ENCODE results near the gene KNCN.

The KNCN gene

GRCh38 chr1:46528297-46528955 is 23.0 kb downstream of the KNCN start:
- no peak for DNase-seq
- in situ Hi-C loops (cut with HindIII; ENCODE audit: low pct_ligation_motif_present, low sequenced_read_pairs) = no loop called here
- TF ChIP-seq CTCF (IDR thresholded peaks at IDR 0.05; ENCODE audit: low read depth, low read length, missing control alignments) = peak; percentile 44
- Histone ChIP-seq H3K27me3 (replicated peaks) (peaks cover 57% of the 10 kb centered on the region), H3K27ac (no peak overlapping the region), H3K36me3 (replicated peaks) (no peaks in the 10 kb centered on the region), H3K4me3 (ENCODE audit: low read depth, low read length) (no peak overlapping the region)

GRCh38 chr1:46527474-46528296 is 23.8 kb downstream of the KNCN start:
- peak; percentile 98 for TF ChIP-seq CTCF (IDR thresholded peaks at IDR 0.05; ENCODE audit: low read depth, low read length, missing control alignments)
- in situ Hi-C loops (cut with HindIII; ENCODE audit: low pct_ligation_motif_present, low sequenced_read_pairs) = no loop called here
- no peak overlapping the region for H3K27ac ChIP-seq
- H3K27me3 ChIP-seq (replicated peaks) = peaks cover 56% of the 10 kb centered on the region
- peak; percentile 67 for DNase-seq
- no peak overlapping the region for H3K4me3 ChIP-seq (ENCODE audit: low read depth, low read length)
- no peaks in the 10 kb centered on the region for H3K36me3 ChIP-seq (replicated peaks)

GRCh38 chr1:46526691-46527291 is 24.7 kb downstream of the KNCN start:
- Histone ChIP-seq H3K36me3 (replicated peaks) (no peaks in the 10 kb centered on the region), H3K4me3 (ENCODE audit: low read depth, low read length) (no peak overlapping the region), H3K27me3 (replicated peaks) (peaks cover 56% of the 10 kb centered on the region), H3K27ac (no peak overlapping the region)
- DNase-seq = no peak
- no peak for TF ChIP-seq CTCF (IDR thresholded peaks at IDR 0.05; ENCODE audit: low read depth, low read length, missing control alignments)
- in situ Hi-C loops (cut with HindIII; ENCODE audit: low pct_ligation_motif_present, low sequenced_read_pairs) = no loop called here

- H3K27me3 ChIP-seq (replicated peaks) = peaks cover 53% of the 10 kb centered on the region
- H3K27ac ChIP-seq = no peak overlapping the region
- in situ Hi-C loops (cut with HindIII; ENCODE audit: low pct_ligation_motif_present, low sequenced_read_pairs) = no loop called here
- no peak for TF ChIP-seq CTCF (IDR thresholded peaks at IDR 0.05; ENCODE audit: low read depth, low read length, missing control alignments)
- no peak overlapping the region for H3K4me3 ChIP-seq (ENCODE audit: low read depth, low read length)
- no peaks in the 10 kb centered on the region for H3K36me3 ChIP-seq (replicated peaks)
- DNase-seq = no peak
Observed at GRCh38 chr1:46526013-46526690, 25.3 kb downstream of the KNCN start.

- peaks cover 52% of the 10 kb centered on the region for H3K27me3 ChIP-seq (replicated peaks)
- TF ChIP-seq CTCF (IDR thresholded peaks at IDR 0.05; ENCODE audit: low read depth, low read length, missing control alignments) = no peak
- no peak for DNase-seq
- in situ Hi-C loops (cut with HindIII; ENCODE audit: low pct_ligation_motif_present, low sequenced_read_pairs) = no loop called here
- H3K36me3 ChIP-seq (replicated peaks) = no peaks in the 10 kb centered on the region
- H3K27ac ChIP-seq = no peak overlapping the region
- no peak overlapping the region for H3K4me3 ChIP-seq (ENCODE audit: low read depth, low read length)
Observed at GRCh38 chr1:46525253-46525983, 26.0 kb downstream of the KNCN start.
